HG03103 (cell line): Measurements from ENCODE around the gene MYO15B.

ENCODE experiments used
- ATAC-seq: cut with Tn5 transposase; IDR thresholded peaks from one replicate; pipeline ENCODE4 v1.9.1; 2021; ENCODE audit warnings: low read depth; ENCODE audit not compliant: unreplicated experiment

Gene MYO15B

GRCh38 chr17:75622771-75623273 lies 35.2 kb downstream of the MYO15B start:
- no peak for ATAC-seq

GRCh38 chr17:75623386-75623785 lies 35.8 kb downstream of the MYO15B start:
- ATAC-seq, result no peak

- ATAC-seq, result no peak
Measured at GRCh38 chr17:75624021-75624420, 36.4 kb downstream of the MYO15B start.

GRCh38 chr17:75624714-75625345 lies 37.2 kb downstream of the MYO15B start:
- ATAC-seq, result no peak

- ATAC-seq, result no peak
Measured at GRCh38 chr17:75625813-75626486, 38.4 kb downstream of the MYO15B start.

GRCh38 chr17:75626496-75627038 lies 39.0 kb downstream of the MYO15B start:
- no peak for ATAC-seq

- no peak for ATAC-seq
Measured at GRCh38 chr17:75627094-75627493, 39.5 kb downstream of the MYO15B start.

- no peak for ATAC-seq
Measured at GRCh38 chr17:75628425-75628824, 40.8 kb downstream of the MYO15B start.

GRCh38 chr17:75629157-75629556 lies 41.6 kb downstream of the MYO15B start:
- no peak for ATAC-seq

- no peak for ATAC-seq
Measured at GRCh38 chr17:75630071-75630917, 42.7 kb downstream of the MYO15B start.

GRCh38 chr17:75631353-75631752 lies 43.8 kb downstream of the MYO15B start:
- ATAC-seq, result no peak

- ATAC-seq, result no peak
Measured at GRCh38 chr17:75632428-75632827, 44.8 kb downstream of the MYO15B start.

- ATAC-seq, result no peak
Measured at GRCh38 chr17:75632863-75633485, 45.4 kb downstream of the MYO15B start, which contains the start of gene SMIM5. Gene SMIM5 (plus strand): TSS chr17:75633434. CDS start chr17:75640202, 6,768 bp downstream.

GRCh38 chr17:75633486-75634375 lies 46.1 kb downstream of the MYO15B start:
- ATAC-seq, result no peak

GRCh38 chr17:75634376-75634740 lies 46.8 kb downstream of the MYO15B start:
- no peak for ATAC-seq

- no peak for ATAC-seq
Measured at GRCh38 chr17:75634754-75635609, 47.4 kb downstream of the MYO15B start.

GRCh38 chr17:75635610-75636202 lies 48.1 kb downstream of the MYO15B start:
- no peak for ATAC-seq
